Pons (tissue), 1 donor: Measurements from ENCODE around the gene KLHDC7B.

Experiments used
- DNase-seq: peaks from one replicate; pipeline ENCODE4 v3.0.0-alpha.2; 2016; ENCODE audit warnings: low spot score

Gene KLHDC7B

DNA sequence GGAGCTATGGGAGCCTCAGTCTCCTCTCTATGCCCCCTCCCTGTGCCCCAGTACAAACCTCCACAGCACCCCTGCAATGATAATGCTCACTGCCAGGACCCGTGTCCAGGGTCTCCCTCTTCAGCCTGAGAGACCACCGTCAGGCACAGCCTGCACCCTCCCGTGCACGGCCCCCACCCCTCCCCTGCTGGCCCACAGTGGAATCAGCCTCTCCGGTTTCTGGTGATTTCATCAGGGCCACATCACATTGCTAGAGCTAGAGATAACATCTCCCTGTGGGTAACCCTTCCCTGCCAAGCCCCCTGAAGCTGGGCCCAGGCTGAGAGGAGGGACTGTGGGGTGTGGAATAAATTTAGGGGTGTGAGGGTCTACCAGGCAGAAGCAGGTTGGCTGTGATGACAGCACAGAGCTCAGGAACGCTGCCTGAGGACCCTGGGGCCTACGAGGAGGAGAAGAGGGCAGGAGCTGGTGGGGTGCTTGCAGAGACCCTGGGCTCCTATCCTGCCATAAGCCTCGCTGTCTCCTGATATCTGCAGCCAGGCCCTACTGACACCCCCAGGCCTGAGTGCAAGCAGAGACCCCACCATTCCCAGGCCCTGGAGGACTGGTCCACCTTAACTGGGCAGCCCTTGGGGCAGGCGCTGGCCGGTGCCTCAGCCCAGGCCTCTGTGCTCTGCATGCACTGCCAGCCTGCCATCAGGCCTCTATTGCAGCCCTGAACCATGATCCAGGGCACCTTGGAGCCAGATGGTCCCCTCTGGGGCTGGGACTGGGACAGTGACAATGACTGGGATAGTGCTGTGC, at the start of gene KLHDC7B:
Gene KLHDC7B (plus strand): TSS at position 378 of the 804 bp plus-strand sequence. CDS start 345 bp downstream, at position 723.
- no peak for DNase-seq

DNA sequence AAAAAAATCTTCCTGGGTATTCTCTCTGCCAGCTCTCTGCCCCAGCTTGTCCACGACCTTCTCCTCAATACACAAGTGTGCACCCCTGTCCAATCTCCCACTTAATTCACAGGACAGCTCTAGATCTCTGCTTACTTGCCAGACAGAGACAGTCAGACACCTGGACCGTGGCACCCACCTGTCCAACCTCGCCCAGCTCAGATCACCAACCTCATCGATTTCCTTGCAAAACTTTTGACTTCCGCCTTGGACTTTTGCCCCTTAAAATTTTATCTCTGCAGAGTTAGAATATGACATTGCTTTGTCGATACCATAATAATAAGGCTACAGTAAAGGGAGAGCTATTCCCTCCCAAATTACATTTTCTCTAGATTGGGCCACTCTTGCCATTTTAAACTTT, 48.6 kb upstream of the KLHDC7B start:
- DNase-seq = no peak

DNA sequence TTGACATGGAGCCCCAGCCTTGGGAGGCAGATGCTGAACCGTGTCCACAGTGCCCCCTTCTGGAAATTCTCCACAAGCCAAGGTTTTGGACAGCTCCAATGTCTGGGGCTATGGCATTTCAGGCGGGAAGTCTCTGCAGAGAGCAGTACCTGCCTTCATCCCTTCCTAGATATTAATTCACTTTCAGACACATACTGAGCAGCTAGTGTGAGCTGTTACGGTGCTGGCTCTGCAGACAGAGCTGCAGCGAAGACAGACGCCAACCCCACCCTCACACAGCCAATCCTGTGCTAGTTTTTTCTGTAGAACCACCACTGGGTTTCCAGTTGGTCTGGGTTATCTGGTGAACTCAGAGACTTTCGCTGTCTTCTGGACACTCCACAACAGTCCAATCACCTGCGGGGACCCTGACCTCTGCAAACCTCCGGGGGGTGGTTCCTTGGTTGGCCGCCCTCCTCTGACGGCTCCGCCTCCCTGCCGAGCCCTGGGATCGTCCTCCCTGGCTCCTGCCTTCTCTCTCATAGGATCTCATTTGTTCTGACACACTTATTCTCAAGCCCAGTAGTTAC, 47.3 kb upstream of the KLHDC7B start:
- DNase-seq = peak; percentile 76

DNA sequence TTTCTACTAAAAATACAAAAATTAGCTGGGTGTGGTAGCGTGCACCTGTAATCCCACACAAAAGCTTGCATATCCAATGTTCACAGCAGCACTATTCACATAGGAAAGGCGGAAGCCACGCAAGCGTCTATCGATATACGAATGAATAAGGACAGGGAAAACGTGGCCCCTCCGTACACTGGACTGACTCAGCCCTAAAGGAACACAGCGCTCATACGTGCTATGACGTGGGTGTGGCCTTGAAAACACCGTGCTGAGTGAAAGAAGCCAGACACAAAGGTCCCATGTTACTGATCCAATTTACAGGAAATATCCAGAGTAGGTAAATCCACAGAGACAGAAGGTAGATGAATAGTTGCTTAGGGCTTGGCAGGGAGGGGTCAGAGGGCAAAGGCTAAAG, 45.2 kb upstream of the KLHDC7B start:
- no peak for DNase-seq

DNA sequence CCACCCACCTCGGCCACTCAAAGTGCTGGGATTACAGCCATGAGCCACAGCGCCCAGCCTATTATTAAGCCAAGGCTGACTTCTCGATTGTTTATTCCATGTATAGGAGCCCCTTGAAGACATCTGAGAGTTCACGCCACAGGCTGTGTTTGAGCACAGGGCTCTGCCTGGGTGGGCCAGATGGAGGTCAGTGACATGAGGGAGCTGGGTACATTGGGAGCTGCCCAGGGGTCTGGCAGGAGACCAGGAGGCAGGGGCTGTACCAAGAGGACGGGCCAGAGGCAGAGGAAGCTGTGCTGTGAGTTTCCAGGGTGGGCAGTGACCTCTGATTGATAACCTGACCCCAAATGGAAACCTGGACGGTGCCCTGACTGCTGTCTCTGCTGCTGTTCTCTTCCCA, 43.6 kb upstream of the KLHDC7B start:
- DNase-seq = no peak

DNA sequence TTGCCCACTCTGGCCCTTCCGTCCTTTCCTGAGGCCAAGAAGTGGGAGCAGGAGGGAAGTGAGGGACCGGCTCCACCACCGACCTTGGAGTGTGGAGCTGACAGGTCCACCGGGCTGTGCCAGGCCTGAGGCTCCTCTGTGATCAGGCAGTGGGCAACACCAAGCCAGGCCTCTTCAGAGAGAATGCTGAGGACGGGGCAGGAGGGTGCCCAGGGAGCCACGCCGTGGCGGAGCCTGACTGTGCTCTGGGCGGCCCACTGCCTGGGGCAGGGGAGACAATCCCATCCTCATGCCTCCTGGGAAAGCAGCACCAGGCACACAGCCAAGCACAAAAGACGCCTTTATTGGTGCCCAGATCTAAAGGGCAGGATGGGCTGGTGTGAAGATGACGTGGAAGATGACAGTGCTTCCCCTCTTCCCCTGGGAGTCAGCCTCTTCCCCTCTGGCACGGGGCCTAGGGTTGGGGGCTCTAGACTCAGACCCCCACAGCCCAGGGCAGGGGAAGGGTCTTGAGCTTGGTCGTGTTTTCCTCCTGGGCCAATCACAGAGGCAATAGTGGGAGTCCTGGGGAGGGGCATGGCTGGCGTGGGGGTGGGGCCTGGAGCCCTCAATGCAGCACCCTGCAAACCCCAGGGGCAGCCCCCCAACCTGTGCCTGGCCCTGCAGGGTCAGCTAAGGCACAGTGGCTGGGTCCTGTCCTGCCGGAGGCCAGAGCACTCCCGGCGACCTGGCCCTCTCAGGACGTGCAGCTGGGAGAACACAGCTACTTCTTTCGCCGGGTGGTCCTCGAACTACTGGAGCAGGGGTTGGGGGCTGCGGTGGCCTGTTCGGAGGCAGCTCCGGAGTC, 42.8 kb upstream of the KLHDC7B start:
- DNase-seq = no peak

DNA sequence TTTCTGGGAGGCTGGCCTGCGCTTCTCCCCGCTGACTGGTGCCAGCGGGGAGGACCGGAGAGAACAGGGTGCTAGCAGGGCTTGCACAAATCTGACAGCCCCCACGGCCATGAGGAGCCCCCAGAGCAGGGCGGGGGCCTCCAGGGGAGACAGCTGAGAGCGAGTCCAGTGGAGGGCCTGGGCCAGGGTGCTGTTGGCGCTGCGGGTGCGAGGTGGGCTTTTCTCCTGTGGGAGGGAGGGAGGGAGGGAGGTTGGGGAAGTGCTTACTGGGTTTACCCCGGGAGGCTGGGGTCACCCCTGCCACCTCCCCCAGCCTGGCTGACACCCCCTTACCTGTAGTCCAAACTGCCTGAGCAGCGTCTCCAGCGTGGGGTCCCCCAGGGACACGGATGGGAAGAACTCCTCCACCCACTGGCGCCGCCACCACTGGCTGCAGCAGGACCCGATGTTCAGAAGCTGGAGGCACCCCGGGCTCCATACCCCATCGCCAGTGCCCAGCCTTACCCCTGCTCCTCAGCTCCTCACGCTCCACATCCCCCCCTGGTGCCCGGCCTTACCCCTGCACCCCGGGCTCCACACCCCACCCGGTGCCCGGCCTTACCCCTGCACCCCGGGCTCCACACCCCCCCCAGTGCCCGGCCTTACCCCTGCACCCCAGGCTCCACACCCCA, 42.1 kb upstream of the KLHDC7B start:
- no peak for DNase-seq

DNA sequence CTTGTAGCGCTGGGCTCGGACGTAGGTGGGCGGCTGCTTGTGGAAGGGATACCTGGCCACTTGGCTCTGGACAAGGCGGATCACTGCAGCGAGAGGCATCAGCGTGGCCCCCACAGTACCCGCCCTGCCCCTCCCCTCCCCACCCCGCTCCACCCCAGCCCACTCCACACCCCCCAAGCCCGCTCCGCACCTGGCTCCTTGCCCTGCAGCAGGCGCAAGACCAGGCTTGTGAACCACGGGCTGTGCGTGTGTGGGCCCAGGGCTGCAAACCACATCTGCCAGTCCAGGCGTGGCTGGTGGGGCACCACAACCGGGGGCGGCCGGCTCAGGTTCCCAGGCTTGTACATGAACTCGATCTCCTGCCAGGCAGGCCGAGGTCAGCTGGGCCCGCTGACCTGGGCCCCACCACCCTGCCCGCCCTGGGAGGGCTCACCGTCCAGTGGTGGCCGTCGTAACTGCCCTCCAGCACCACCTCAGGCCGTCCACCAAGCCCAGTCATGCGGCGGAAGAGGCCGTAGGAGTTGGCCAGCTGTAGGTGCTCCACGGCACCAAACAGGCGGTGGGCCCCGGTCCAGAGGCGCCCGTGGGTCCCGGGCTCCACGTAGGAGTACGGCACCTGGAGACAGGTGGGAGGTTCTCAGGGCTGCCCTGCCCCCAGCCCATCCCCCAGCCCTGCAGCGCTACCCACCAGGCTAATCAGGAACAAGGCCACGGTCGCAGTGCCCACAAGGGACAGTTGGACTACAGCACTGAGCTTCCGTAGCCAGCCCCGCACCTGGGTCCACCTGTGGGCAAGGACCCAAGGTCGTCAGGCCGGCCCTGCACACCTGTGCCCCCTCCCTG, 41.1 kb upstream of the KLHDC7B start:
- no peak for DNase-seq

DNA sequence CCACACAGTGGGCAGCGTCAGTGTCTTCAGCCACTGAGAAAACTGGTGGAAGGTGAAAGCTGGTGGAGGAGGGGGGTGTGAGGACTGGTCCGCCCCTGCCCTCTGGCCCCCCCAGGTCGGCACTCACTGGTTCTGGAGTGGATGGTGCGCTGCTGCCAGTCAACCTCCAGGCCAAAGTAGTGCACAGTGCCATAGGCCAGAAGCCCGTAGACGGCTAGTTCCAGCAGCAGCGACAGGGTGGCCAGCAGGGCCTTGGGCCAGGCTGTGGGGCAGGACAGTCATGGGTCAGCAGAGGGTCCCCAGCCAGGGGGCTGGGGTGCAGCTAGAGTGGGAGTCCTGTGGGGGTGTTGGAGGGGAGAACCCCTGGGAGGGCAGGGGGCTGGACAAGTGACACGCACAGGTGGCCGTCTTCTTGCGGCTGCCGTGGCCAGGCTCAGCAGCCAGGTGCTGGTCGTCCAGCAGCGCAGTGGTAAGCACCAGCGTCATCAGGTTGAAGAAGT, 40.4 kb upstream of the KLHDC7B start:
- no peak for DNase-seq

DNA sequence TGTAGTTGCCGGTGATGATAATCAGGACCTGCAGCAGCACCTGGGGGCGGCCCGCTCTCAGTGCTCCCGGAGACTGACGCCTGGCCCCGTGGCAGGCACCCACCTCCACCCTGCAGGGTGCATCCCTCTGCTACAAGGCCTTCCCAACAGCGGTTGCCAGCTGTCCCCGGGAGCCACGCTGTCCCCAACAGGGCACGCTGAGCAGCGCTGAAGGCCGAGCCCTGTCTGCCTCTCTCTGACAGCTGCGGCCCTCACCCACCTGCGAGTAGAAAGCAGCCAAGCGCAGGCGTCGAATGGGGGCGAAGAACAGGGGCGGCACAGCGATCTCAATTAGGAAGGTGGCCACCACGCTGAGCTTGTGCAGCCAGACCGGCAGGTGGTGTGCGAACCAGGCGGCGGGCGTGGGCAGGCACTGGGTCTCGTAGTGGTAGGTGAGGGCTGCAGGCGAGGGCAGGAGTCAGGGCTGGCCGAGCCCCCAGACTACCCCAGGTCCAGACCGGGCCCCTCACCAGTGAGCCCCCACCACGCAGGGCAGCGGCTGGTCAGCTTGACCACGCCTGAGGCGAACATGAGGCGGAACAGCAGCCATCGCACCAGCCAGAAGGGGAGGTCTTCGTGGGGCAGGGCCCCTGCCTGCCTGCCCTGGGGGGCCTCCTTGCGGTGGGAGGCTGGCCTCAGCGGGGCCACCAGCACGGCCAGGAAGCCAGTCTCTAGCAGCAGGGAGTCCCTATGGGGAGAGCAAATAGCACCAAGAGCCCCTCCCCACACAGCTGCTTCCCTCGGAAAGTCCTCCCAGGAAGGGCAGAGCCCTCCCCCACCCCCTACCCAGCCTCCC, 39.7 kb upstream of the KLHDC7B start:
- no peak for DNase-seq

DNA sequence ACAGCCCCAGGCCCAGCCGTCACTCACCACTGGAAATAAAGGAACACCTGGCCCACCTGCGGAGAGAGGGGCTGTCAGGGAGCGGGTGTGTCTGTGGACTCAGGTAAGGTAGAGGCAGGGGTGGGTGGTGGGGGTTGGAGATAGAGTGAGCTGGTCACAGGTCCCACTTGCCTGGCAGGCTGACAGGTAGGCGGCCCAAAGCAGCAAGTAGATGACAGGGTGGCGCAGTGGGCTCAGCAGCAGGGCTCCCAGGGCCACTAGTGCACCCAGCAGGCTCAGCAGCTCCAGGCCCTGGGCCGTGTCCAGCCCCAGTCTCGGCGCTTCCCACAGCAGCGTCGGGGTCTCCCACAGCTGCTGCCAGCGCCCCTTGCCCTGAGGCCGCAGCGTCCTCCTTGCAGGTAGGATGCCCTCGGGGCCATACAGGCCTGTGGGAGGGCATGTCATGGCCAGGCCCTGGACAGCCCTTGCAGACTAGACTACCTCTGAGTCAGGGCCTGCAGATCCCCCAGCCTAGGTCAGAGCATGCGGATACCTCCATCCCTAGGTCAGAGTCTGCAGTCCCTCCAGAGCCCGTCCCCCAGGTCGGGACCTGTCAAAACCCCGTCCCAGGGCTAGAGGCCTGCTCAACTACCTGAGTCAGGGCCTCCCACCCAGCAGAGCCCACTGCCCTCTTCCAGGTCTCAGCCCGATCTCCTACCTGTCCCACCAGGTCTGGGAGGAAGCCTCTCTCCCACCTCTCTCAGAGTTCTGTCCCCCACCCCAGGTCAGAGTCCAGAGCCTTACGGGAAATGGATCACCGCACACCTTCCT, 38.9 kb upstream of the KLHDC7B start:
- no peak for DNase-seq

DNA sequence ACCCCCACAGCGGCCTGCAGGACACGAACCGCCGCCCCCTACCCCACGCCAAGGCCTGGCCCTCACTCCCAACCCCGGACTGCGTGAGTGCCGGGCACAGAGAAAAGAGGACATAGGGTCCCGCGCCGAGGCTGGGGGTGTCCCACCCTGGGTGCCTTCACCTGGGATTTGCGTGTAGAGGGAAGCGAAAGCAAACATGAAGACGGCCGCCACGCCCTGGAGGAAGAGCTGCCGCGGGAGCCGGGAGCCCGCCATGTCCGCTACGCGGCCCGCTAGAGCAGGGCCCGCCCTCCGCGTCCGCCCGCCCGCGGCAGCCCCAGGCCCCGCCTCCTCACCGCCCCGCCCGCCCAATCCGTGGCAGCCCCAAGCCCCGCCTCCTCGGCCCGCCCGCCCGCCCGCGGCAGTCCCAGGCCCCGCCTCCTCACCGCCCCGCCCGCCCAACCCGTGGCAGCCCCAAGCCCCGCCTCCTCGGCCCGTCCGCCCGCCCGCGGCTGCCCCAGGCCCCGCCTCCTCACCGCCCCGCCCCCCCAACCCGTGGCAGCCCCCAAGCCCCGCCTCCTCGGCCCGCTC, 38.2 kb upstream of the KLHDC7B start, which contains the start of gene LMF2:
Gene LMF2 (minus strand): TSS at position 282 of the 570 bp plus-strand sequence. CDS start 27 bp downstream, at position 255.
- peak; percentile 65 for DNase-seq

DNA sequence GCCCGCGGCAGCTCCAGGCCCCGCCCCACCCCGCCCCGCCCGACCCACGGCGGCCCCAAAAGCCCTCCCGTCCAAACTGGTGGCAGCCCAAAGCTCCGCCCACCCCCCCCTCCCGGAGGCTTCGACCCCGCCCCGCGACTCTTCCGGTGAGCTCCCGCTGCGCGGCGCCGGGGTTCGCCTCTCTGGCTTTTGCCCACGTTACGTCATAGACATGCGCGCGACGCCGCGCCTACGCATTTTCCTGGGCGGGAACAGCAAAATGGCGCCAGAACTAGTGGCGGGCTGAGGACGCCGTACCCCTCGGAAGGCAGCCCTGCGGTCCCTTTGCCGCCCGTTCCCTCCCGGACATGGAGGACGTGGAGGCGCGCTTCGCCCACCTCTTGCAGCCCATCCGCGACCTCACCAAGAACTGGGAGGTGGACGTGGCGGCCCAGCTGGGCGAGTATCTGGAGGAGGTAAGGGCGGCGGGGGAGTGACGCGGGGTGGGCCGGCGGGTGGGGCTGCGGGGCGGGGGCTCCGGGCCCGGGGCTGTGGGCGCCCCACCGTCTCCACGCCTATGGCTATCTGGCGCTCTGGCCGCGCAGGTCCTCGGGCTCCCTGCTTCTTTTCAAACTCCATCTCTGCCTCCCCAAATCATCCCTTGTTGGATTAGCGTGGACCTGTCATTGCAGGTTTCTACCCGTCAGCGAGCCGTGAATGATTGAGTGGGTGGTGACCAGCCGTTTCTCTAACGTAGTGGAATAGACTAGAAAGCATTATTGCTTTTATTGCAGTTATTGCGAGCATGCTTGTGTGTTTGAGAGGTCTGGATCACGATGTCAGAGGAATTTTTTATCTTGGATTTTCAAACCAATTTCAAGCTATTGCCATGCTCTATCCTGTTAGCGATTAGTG, 37.5 kb upstream of the KLHDC7B start, which contains the start of gene NCAPH2:
Gene NCAPH2 (plus strand): TSS at position 234 of the 894 bp plus-strand sequence. CDS start 114 bp downstream, at position 348.
- DNase-seq = peak; percentile 94

DNA sequence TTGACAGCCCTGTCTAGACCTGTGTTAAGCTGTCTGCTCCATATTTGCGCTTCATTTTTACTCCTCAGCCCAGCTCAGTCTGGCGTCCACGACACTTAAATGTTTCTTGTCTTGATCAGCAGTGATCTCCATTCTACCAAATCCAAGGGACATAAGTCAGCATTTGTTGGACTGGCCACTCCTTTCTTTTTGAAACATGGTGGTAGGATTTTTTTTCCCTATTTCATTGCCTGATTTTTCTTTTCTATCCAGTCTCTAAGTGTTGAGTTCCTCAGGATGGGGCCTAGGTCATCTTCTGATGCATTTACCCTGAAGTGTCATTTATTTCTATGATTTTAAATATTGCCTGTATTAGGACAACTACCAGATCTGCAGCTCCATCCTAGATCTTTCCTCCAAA, 36.8 kb upstream of the KLHDC7B start:
- DNase-seq = no peak

DNA sequence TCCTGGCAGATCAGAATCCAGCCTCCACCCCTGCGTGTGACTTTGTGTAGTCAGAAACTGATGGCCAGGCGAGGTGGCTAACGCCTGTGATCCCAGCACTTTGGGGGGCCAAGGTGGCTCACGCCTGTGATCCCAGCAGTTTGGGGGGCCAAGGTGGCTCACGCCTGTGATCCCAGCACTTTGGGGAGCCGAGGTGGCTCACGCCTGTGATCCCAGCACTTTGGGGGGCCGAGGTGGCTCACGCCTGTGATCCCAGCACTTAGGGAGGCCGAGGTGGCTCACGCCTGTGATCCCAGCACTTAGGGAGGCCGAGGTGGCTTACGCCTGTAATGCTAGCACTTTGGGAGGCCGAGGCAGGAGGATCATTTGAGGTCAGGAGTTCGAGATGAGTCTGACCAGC, 32.5 kb upstream of the KLHDC7B start:
- no peak for DNase-seq

DNA sequence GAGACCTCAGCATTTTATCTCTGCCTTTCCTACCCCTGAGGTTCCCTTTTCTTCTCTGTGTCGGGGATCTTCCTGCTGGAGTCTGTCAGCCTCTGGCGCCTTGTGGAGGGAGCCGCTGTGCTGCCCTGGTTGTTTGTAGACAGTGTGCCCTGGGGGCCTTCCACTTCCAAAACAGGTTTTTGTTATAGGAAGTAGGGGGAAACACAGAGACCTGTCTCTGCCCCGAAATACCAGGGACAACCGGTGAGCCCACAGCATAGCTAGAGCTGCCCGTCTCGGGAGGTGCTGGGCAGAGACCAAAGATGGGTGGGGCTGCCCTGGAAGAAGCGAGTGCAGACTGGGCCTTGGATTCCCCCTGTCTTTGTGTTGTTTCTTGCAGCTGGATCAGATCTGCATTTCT, 29.6 kb upstream of the KLHDC7B start:
- DNase-seq = no peak

DNA sequence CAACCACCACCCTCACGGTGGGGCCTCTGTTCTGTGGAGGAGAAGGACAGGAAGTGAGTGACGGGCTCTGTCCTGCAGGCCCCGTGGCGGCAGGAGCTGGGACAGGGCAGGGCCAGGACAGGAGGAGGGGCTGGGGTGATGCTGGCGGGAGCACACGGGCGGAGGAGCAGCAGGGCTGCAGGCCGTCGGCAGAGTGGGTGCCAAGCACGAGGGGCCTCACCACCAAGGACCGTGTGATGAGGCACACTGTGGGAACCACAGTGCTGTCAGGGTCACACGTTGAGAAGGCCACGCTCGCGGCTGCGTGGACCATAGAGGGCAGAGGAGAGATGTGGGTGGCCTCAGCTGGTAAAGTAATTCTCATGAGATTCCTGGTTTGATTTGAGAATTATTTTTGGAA, 28.8 kb upstream of the KLHDC7B start:
- no peak for DNase-seq
